Fibroblast of upper back skin (primary cell): ENCODE results near the gene MBP.
"Not testable (repeated sequence)": the region's sequence is repeated elsewhere in the genome, so short reads cannot be mapped to it uniquely, and the experiment has no call there.

Experiments
- DNase-seq: peaks from one replicate; pipeline ENCODE4 v3.0.0-alpha.2; 2013

The MBP gene

GRCh38 chr18:77021075-77021474 is 111.5 kb downstream of the MBP start:
- DNase-seq, result no peak

GRCh38 chr18:77020561-77020960 is 112.0 kb downstream of the MBP start:
- no peak for DNase-seq

DNA sequence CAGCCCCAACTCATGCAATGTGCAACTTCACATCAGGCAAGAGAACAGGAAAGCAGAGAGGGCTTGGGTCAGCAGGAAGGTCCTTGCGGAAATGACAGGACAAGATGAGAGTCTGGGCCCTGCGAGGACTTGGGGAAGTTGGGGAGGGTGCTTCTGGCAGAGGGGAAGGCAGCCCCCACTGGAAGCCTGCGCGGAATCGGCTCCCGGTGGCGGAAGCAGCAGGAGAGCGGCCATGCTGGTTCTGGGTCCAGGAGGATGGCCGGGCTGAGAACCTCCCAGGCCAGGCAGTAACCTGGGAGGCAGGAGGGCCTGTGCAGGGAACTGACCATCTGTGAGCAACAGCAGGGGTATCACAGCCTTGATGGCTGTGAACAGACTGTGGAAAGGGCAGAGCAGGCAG is 112.9 kb downstream of the MBP start:
- DNase-seq, result no peak

- DNase-seq, result not testable (repeated sequence)
Observed at GRCh38 chr18:77018650-77019049, 113.9 kb downstream of the MBP start.

DNA sequence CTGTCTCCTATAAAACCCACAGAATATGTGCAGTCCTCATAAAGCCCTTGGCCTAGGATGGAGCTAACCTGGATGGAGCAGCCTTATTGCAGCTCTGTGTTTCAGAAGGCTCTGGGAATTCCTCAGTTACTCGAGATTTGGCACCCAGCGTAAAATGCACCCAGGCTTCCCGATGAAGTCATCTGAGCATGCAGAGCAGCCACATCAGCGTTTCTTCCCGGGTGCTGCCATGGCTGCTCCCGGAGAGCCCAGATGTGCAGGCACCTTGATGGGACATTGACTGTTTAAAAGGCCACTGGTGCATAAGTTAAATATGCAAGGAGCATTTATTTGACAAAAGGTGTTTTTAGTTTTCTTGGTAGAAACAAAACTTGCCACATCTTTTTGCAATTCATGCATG is 115.2 kb downstream of the MBP start:
- no peak for DNase-seq

- DNase-seq, result no peak
Observed at GRCh38 chr18:77016936-77017335, 115.6 kb downstream of the MBP start.

DNA sequence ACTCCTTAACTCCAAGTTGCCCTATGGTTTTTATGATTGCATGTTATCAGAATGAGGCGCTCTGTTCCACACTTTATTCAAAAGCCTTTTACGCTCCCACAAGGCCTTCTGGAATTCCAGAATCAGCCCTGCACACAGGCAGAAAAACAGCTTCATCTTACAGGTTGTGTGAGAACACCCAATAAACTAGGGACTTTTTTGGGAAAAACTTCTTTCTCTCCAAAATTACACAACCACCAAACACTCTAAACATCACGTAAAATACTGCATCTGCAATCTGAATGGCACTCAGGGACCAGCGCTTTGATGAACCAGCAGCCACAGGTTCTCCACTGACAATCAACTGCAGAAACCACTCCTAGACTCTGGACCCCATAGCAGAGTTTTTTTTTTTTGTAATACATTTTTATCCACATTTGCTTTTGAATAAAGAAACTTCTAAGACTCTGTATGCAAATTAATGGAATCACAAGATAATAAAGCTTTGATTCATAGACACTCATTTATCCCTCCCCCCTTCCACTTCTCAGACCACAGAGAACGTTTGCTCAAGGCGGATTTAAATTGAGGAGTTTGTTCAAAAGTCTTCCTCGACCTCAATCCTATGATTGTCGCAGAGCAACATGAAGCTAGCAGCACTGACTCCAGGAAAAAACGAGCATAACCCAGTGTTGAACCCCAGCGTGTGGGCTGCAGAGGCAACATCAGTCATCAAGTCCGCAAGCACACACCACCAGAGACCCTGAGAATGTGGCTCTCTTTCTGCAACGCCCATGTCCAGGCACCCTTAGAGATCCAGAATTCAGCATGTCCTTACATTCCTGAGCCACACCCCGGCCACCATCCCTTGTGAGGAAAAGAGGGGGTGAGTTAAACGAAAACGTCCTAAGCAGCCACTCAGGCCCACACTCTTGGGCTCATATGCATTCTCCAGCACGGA is 116.5 kb downstream of the MBP start:
- DNase-seq, result no peak

DNA sequence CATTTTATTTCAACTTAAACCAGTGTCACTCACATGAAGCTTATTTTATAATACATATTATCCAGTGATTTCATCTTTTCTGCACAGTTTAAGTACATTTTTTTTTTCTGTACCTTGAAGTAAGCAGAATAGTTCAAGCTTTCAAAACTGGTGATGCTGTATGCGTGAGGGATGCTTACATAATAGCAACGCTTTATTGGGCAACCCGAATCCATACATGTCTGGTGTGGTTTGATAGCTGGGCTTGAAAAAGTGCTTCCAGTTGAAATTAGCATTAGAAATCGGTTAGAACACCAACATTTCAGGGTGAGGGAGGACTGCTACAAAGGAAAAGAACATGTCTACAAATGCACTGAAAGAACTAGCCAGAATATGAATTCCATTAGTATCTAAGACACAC is 117.4 kb downstream of the MBP start:
- DNase-seq, result no peak

DNA sequence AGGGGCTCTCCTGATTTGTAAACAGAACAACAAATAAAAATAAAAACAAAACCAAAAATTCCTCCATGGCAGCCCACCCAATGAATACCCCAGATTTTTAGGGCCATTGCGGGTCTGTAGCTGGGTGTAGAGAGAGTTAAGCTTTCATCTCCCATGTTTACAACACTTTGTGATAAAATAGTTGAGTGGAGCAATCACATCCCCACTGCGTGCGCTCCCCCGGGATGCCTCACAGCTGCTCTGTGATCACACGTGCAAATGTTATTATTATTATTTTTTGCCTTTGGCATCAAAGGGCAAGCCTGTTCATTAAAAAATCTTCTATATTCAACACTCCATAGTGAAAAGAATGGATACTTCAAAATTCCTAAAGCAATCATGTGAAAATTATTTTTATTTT is 118.0 kb downstream of the MBP start:
- no peak for DNase-seq

DNA sequence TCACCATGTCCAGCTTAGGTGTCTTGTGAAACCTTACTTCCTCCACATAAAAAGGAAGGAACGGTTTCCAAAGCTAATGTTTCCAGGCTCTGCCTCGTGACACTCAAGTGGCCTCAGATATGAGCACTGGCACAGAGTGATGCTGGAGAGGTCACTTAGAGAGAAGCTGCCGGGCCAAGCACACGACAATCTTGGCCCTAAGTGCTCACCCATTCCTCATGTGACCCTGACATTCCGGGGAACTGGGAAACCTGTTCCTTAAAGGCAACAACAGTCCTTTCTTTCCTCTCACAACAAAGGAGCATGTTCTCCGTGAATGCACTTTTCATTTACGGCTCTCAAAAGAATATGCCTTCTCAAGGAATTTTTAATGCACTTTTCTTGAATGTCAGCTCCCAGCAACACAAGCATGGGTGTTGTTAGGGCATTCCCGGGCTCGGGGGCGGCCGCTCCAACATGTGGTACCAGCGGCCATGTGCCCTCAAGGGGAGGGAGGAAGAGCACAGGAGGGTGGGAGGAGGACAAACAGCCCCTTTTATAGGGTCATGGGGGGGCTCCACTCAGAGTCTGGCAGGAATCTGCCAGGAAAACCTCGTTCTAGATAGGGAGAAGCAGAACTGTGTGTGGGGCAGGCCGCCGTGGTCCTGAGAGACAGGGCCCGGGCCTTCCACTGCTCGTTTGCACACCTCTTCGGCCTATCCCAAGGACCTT is 118.6 kb downstream of the MBP start:
- no peak for DNase-seq

- DNase-seq, result no peak
Observed at GRCh38 chr18:77012806-77013541, 119.6 kb downstream of the MBP start.

- DNase-seq, result no peak
Observed at GRCh38 chr18:77012120-77012519, 120.5 kb downstream of the MBP start.

- DNase-seq, result no peak
Observed at GRCh38 chr18:77009675-77010074, 122.9 kb downstream of the MBP start.

DNA sequence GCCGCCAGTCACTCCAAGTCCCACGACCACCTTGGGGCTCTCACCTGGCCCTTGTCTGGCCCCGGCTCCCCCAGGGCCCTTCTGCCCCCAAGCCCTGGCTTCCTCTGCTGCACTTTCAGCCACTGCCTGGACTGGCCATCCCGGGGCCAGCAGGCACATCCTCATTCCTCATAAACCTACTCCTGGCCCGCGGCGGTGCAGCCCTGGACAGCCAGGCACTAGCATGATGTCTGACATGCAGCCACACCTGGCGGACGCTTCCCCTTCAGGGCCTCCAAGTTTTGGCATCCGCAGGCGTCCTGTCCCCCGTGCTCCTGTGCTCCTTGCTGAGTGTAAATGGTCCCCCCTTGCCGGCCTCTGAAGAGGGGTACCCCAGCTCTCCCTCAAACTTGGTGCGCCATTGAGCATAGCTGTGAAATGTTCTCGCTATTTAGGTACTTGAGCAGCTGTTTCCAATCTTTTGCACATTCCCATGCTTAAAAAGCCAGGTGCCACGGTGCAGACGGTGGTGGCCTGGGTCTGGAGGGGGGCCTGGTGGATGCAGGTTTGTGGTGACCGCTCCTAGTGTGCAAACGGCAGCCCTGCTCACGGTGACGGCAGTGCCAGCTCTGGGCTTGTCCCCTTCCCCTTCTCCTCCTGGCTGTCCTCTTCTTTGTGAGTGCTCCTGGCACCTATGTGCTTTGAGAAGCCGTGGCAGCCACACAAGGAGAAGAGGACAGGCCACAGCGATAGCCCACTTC is 123.8 kb downstream of the MBP start:
- DNase-seq, result no peak

GRCh38 chr18:77008006-77008405 is 124.6 kb downstream of the MBP start:
- DNase-seq, result no peak

- DNase-seq, result no peak
Observed at GRCh38 chr18:77007251-77007650, 125.3 kb downstream of the MBP start.

GRCh38 chr18:77006305-77007175 is 126.0 kb downstream of the MBP start:
- DNase-seq, result no peak

- DNase-seq, result no peak
Observed at GRCh38 chr18:77005651-77006195, 126.9 kb downstream of the MBP start.

DNA sequence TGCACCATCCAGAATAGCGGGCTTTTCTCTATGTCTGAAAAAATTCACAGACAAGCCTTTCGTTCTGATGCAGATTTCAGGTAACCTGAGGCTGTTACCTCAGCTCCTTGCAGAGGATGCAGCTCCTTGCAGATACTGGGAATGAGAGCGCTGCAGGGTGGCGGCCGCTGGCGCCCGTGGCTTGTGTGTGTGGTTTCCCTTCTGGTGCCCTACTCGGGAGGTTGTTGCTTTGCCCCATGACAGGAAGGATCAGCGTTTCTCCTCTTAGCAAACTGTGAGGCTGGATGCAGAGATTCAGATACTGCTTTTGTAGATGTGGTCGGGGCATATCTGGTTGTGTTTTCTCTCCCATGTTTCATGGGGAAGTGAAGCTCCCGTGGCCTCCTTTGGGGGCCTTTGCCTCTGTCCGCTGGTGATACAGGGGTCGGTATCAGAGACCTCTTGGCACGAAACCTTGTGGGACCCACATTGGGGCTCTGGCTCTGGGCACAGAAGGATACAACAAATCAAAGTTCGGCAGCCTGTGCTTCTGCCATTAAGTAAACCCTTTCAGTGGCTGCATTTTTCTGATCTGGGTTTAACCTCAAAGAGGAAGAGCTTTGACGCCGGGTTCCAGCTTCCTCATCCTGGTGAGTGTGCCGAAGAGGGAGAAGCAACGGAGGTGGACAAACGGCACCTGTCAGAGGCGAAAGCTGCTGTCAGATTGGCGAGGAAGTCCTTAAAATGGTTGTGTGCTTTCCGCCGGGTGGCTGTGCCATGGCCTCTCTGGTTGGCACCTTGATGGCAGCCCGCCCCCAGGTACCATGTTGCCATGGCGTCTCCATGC is 127.8 kb downstream of the MBP start:
- no peak for DNase-seq

- no peak for DNase-seq
Observed at GRCh38 chr18:77003316-77003715, 129.3 kb downstream of the MBP start.

DNA sequence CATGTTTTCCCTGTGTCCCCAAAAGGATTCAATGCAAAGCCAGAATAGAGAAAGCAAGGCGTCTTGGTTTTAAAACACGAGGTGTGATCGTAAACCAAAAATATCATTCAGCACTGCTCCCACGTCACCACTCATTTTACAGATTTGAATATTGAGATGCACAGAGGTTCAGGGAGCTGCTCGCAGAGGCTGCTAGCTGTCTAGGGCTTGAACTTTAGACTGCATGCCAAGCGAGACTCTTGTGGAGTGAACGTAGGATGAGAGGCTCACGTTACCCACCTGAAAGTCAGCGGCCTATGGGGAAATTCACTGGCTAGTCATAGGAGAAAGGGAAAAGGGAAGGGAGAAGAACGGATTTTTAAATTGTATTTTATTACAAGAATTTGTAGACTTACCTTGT is 130.1 kb downstream of the MBP start:
- no peak for DNase-seq
